ENCODE data around the gene CACNA1H. TPM values are rescaled to one million over a fixed set of nuclear protein-coding genes. Genes with fewer than 3 reads are reported as not detected.

The CACNA1H gene
- total and polyA plus RNA-seq, 9 of the 15 experiments (the other 6 are each of a cell fraction or from before 2014, with no cell fraction given) = 0.10 to 0.18 TPM; not detected in 7

DNA sequence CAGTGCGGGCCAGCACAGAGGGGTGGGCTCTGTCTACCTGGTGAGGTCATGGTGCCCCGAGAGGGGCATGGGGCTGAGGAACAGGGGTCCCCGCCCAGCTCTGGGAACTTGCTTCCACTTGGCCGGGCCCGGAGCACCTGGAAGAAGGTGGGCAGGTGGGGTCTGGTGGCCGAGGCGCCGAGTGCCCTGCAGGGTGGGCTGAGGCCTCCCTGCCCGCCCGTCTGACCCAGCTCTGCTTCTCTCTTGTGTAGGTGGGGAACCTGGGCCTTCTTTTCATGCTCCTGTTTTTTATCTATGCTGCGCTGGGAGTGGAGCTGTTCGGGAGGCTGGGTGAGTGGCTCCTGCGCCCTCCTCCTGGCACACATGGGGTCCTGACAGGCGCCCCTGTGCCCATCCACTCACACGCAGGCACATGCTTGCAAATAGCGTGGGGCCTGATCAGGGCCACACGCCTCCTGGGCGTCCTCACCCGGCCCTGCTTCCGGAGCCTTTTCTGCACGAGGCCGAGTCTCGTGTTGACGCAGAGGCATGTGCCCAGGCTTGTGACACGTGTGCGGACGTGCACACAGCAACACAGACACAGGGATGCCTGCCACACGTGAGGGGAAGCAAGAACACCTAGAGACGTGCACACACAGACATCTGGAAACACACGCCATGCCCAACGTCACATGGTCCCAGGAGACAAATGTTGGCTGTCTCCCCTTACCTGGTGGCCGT, 63.9 kb downstream of the CACNA1H start:
- no peak for ATAC-seq
- no peak for DNase-seq (ENCODE audit: extremely low read depth in 1 of 4, low spot score in 3 of 4)
- no peaks in the 10 kb centered on the region for H3K9me3 ChIP-seq (replicated peaks; ENCODE audit: control insufficient read depth, insufficient read depth, low read depth, low read length)
- in situ Hi-C loops (cut with MboI) (no loop called here), intact Hi-C loops (cut with micrococcal nuclease) (no loop called here)
- H3K4me1 ChIP-seq (replicated peaks in 1 of 2; ENCODE audit: control insufficient read depth in 2 of 2, insufficient read depth in 2 of 2, low read length in 2 of 2) = peaks cover 0 to 71% of the 10 kb centered on the region in 2 experiments; a peak in 2 of 5 replicates
- ChIA-PET POLR2A (interaction anchor here (1.0 kb wide), 1 partner anchor 9 kb away, joined by 3 read pairs; no protein-coding TSS in a partner anchor), CTCF (ENCODE audit: low intra/inter-chr PET ratio) (no interaction called here)
- no peaks in the 10 kb centered on the region for H3K36me3 ChIP-seq (ENCODE audit: control insufficient read depth, insufficient read depth, low read length)
- H3K9ac ChIP-seq (ENCODE audit: insufficient read depth in 1 of 2, low read depth in 2 of 2, low read length in 2 of 2) = no peak overlapping the region
- no peak overlapping the region for H2AFZ ChIP-seq (ENCODE audit: low read depth, low read length)
- H3K4me2 ChIP-seq (ENCODE audit: insufficient read depth, low read length) = no peak overlapping the region
- TF ChIP-seq, protein P1, sequence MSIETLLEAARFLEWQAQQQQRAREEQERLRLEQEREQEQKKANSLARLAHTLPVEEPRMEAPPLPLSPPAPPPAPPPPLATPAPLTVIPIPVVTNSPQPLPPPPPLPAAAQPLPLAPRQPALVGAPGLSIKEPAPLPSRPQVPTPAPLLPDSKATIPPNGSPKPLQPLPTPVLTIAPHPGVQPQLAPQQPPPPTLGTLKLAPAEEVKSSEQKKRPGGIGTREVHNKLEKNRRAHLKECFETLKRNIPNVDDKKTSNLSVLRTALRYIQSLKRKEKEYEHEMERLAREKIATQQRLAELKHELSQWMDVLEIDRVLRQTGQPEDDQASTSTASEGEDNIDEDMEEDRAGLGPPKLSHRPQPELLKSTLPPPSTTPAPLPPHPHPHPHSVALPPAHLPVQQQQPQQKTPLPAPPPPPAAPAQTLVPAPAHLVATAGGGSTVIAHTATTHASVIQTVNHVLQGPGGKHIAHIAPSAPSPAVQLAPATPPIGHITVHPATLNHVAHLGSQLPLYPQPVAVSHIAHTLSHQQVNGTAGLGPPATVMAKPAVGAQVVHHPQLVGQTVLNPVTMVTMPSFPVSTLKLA (conservative IDR thresholded peaks at IDR 0.05) = 0 out of 4 replicates have a peak, but pooled peaks of 1 of the 2 experiments have one; percentile 17
- TF ChIP-seq EZH2 (IDR thresholded peaks at IDR 0.05; ENCODE audit: borderline replicate concordance, low read depth, low read length) = peak; percentile 77; the same call in 1 of the 2 replicates
- TF ChIP-seq TAF7 (tag; IDR thresholded peaks at IDR 0.05) = no peak
- TF ChIP-seq TFAM (CRISPR knock-in tag; conservative IDR thresholded peaks at IDR 0.05) = no peak
- TF ChIP-seq, protein P2, sequence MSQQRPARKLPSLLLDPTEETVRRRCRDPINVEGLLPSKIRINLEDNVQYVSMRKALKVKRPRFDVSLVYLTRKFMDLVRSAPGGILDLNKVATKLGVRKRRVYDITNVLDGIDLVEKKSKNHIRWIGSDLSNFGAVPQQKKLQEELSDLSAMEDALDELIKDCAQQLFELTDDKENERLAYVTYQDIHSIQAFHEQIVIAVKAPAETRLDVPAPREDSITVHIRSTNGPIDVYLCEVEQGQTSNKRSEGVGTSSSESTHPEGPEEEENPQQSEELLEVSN (IDR thresholded peaks at IDR 0.05; ENCODE audit: borderline replicate concordance in 1 of 2, extremely low read depth in 1 of 2, insufficient read depth in 1 of 2, insufficient read length in 1 of 2, low read depth in 1 of 2, low read length in 1 of 2, poor library complexity in 1 of 2, severe bottlenecking in 1 of 2) = peak in 1 of 2 experiments; percentile 38
- TF ChIP-seq CREB1 (IDR thresholded peaks at IDR 0.05) = no peak
- 0 out of 2 replicates have a peak, but pooled peaks have one; percentile 10 for TF ChIP-seq CREB1 (CRISPR knock-in tag; IDR thresholded peaks at IDR 0.05)
- TF ChIP-seq, protein P3, sequence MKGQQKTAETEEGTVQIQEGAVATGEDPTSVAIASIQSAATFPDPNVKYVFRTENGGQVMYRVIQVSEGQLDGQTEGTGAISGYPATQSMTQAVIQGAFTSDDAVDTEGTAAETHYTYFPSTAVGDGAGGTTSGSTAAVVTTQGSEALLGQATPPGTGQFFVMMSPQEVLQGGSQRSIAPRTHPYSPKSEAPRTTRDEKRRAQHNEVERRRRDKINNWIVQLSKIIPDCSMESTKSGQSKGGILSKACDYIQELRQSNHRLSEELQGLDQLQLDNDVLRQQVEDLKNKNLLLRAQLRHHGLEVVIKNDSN (CRISPR knock-in tag; IDR thresholded peaks at IDR 0.05) = peak; percentile 42; the same call in 1 of the 2 replicates
- TF ChIP-seq, protein P4, sequence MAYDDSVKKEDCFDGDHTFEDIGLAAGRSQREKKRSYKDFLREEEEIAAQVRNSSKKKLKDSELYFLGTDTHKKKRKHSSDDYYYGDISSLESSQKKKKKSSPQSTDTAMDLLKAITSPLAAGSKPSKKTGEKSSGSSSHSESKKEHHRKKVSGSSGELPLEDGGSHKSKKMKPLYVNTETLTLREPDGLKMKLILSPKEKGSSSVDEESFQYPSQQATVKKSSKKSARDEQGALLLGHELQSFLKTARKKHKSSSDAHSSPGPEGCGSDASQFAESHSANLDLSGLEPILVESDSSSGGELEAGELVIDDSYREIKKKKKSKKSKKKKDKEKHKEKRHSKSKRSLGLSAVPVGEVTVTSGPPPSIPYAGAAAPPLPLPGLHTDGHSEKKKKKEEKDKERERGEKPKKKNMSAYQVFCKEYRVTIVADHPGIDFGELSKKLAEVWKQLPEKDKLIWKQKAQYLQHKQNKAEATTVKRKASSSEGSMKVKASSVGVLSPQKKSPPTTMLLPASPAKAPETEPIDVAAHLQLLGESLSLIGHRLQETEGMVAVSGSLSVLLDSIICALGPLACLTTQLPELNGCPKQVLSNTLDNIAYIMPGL (CRISPR knock-in tag; IDR thresholded peaks at IDR 0.05) = no peak
- TF ChIP-seq, protein P5, sequence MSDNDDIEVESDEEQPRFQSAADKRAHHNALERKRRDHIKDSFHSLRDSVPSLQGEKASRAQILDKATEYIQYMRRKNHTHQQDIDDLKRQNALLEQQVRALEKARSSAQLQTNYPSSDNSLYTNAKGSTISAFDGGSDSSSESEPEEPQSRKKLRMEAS (CRISPR knock-in tag; IDR thresholded peaks at IDR 0.05) = peak; percentile 76
- TF ChIP-seq SUPT5H (IDR thresholded peaks at IDR 0.05) = no peak
- WGBS (ENCODE audit: insufficient coverage, low coverage, missing lambda C conversion rate) = 4% methylated on average over 28 of the region's 32 CpGs
- FAIRE-seq = no peak
- no TSS peak for BruUV-seq (replicated peaks)
- no peak overlapping the region for H3K27ac ChIP-seq (ENCODE audit: extremely low read depth, low read depth, low read length)
- H3K9me1 ChIP-seq (ENCODE audit: control insufficient read depth, insufficient read depth, low read length) = no peaks in the 10 kb centered on the region
- H3K79me2 ChIP-seq (ENCODE audit: control insufficient read depth, insufficient read depth, low read length) = no peaks in the 10 kb centered on the region
- H4K20me1 ChIP-seq (replicated peaks; ENCODE audit: control insufficient read depth, insufficient read depth, low read length) = peaks cover 8% of the 10 kb centered on the region
- peaks cover 52 to 91% of the 10 kb centered on the region in 2 experiments for H3K27me3 ChIP-seq (ENCODE audit: control insufficient read depth in 2 of 2, insufficient read depth in 2 of 2, low read length in 2 of 2)
- H3K4me3 ChIP-seq = no peak overlapping the region

Data from K562 (cell line).